Stomach (tissue), 9 donors: ENCODE data around the gene LYL1. TPM values are rescaled to one million over a fixed set of nuclear protein-coding genes. Genes with fewer than 3 reads are reported as not detected.
A peak's percentile ranks its signal among the peaks of the same experiment; 100 is the strongest.

ENCODE experiments used
- DNase-seq, 2 donors: peaks; one replicate each; pipeline versions ENCODE4 v3.0.0 to v3.0.0-alpha.2; 2013 to 2019
- H3K27ac ChIP-seq, 5 donors: fragments of 200-600 bp in 4 of 5; sonication (generic) in 4 of 5; one replicate each; pipeline ENCODE4 v1.5.1; 2013 to 2019; ENCODE audit warnings: mild to moderate bottlenecking in 1 of 5, moderate library complexity in 1 of 5
- H3K27me3 ChIP-seq, 3 donors: fragments of 200-600 bp; sonication (generic); one replicate each; pipeline ENCODE4 v1.5.1; 2017 to 2019; ENCODE audit warnings: mixed run types in 1 of 3
- H3K36me3 ChIP-seq, 4 donors: fragments of 200-600 bp; sonication (generic); 1 replicate in 3 of 4; 2 replicates in 1 of 4; pipeline ENCODE4 v1.5.1; 2016 to 2019
- H3K4me1 ChIP-seq, 4 donors: fragments of 200-600 bp; sonication (generic); one replicate each; pipeline ENCODE4 v1.5.1; 2016 to 2019
- H3K4me3 ChIP-seq, 4 donors: fragments of 200-600 bp; sonication (generic) in 3 of 4; one replicate each; pipeline ENCODE4 v1.5.1; 2016 to 2019; ENCODE audit warnings: mild to moderate bottlenecking in 1 of 4
- H3K9me3 ChIP-seq, 4 donors: fragments of 200-600 bp; sonication (generic); one replicate each; pipeline ENCODE4 v1.5.1; 2016 to 2019
- CTCF ChIP-seq, 7 experiments: fragments of 450-650 bp in 4 of 7; fragments of 200-600 bp in 3 of 7; sonication (generic) in 3 of 7; IDR thresholded peaks; one replicate each; pipeline ENCODE4 v1.5.1; 2016 to 2019; ENCODE audit warnings: antibody characterized with exemption in 7 of 7, control low read depth in 2 of 7, mild to moderate bottlenecking in 1 of 7
- EP300 ChIP-seq: sonication (generic); formaldehyde crosslinking; IDR thresholded peaks from one replicate; pipeline ENCODE4 v1.6.1; 2017; ENCODE audit warnings: antibody characterized with exemption
- POLR2A ChIP-seq, 4 donors: fragments of 450-650 bp; IDR thresholded peaks; one replicate each; pipeline ENCODE4 v1.6.1; 2016; ENCODE audit warnings: antibody characterized with exemption in 4 of 4, control low read depth in 2 of 4, mild to moderate bottlenecking in 1 of 4, moderate library complexity in 1 of 4
- POLR2AphosphoS5 ChIP-seq, 3 donors: sonication (generic); formaldehyde crosslinking; IDR thresholded peaks; one replicate each; pipeline ENCODE4 v1.6.1; 2016; ENCODE audit warnings: antibody characterized with exemption in 3 of 3
- WGBS, 5 donors: extraction: QIAGEN DNeasy Blood & Tissue Kit in 3 of 5; methylation state at CpG; one replicate each; pipeline versions ENCODE4 v1.1.5 to v1.1.7; 2013 to 2018; 5-methylcytosine and 5-hydroxymethylcytosine counted together
- intact Hi-C: fragments of 100-400 bp; cut with DNase I; formaldehyde crosslinking; loops from one replicate; pipeline ENCODE4 v1.15.1; 2023; ENCODE audit warnings: low total_unique reads
- polyA plus RNA-seq, 3 donors: library from polyadenylated mRNA; stranded (reverse); fragments of 200-250 nt; gene quantifications; one replicate each; pipeline ENCODE4 v1.2.3, GENCODE V29; 2013
- total RNA-seq, 5 donors: library from RNA; depleted of rRNA; stranded (reverse); fragments of >200 nt; gene quantifications; one replicate each; pipeline versions ENCODE4 v1.1.0 to v1.2.3, GENCODE V29; 2014 to 2016
- donor health status: healthy with polysubstance abuse.
- donor health status: Bipolar disorder and iron deficiency.
- donor health status: healthy.

Gene LYL1
- total and polyA plus RNA-seq, 8 donors, result 1.3 to 19.3 (median 5.0) TPM; not detected in 1

- intact Hi-C loops, result no loop called here
- Histone ChIP-seq H3K36me3 (peaks cover 37 to 57% (median 55%) of the 10 kb centered on the region in 4 donors), H3K9me3 (no peaks in the 10 kb centered on the region), H3K27me3 (no peaks in the 10 kb centered on the region), H3K27ac (no peak overlapping the region), H3K4me1 (peaks cover 0 to 26% (median 10%) of the 10 kb centered on the region in 4 donors), H3K4me3 (no peak overlapping the region)
- DNase-seq, result no peak
- no peak for TF ChIP-seq POLR2A (IDR thresholded peaks at IDR 0.05)
- 92 to 95% (median 95%) methylated on average over 43 to 60 of the region's 60 CpGs for WGBS, 5 donors
Observed at GRCh38 chr19:13135068-13136062, 32.7 kb upstream of the LYL1 start.

GRCh38 chr19:13134626-13135025, 32.0 kb upstream of the LYL1 start:
- Histone ChIP-seq H3K4me3 (no peak overlapping the region), H3K27me3 (no peaks in the 10 kb centered on the region), H3K27ac (no peak overlapping the region), H3K9me3 (no peaks in the 10 kb centered on the region), H3K36me3 (peaks cover 37 to 51% (median 49%) of the 10 kb centered on the region in 4 donors), H3K4me1 (peaks cover 0 to 26% (median 10%) of the 10 kb centered on the region in 4 donors)
- WGBS, 5 donors, result 83 to 96% (median 92%) methylated on average over 3 of the region's 3 CpGs
- DNase-seq, result no peak
- TF ChIP-seq EP300 (no peak), POLR2A (IDR thresholded peaks at IDR 0.05) (no peak), POLR2AphosphoS5 (IDR thresholded peaks at IDR 0.05) (no peak), CTCF (IDR thresholded peaks at IDR 0.05) (no peak)
- intact Hi-C loops, result no loop called here

DNA sequence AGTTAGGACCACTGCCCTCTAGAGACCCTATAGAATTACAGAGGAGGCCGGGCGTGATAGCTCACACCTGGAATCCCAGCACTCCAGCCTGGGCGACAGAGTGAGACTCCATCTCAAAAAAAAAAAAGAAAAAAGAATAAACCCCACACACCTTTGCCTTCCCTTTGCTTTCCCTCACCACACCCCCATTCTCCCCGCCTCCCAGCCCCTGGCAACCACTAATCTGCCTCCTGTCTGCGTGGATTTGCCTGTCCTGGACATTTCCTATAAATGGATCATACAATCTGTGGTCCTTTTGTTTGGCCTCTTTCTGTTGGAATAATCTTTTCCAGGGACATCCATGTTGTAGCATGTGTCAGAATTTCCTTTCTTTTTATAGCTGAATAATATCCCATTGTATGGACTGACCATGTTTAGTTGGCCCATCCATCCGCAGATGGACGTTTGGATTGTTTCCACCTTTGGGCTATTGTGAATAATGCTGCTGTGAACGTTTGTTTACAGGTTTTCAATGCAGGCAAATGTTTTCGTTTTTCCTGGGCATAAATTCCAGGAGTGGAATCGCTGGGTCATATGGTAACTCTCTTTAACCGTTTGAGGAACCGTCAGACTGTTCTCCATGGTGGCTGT, 30.7 kb upstream of the LYL1 start:
- Histone ChIP-seq H3K27me3 (no peaks in the 10 kb centered on the region), H3K9me3 (no peaks in the 10 kb centered on the region), H3K4me1 (peaks cover 0 to 34% (median 15%) of the 10 kb centered on the region in 4 donors), H3K27ac (peak overlapping the region in 1 of 5 donors; percentile 34), H3K4me3 (no peak overlapping the region), H3K36me3 (peaks cover 31 to 38% (median 36%) of the 10 kb centered on the region in 4 donors)
- intact Hi-C loops, result no loop called here
- 64 to 75% (median 68%) methylated on average over 12 of the region's 12 CpGs for WGBS, 5 donors
- no peak for DNase-seq
- TF ChIP-seq EP300 (no peak), POLR2AphosphoS5 (IDR thresholded peaks at IDR 0.05) (no peak), CTCF (IDR thresholded peaks at IDR 0.05) (no peak), POLR2A (IDR thresholded peaks at IDR 0.05) (no peak)

DNA sequence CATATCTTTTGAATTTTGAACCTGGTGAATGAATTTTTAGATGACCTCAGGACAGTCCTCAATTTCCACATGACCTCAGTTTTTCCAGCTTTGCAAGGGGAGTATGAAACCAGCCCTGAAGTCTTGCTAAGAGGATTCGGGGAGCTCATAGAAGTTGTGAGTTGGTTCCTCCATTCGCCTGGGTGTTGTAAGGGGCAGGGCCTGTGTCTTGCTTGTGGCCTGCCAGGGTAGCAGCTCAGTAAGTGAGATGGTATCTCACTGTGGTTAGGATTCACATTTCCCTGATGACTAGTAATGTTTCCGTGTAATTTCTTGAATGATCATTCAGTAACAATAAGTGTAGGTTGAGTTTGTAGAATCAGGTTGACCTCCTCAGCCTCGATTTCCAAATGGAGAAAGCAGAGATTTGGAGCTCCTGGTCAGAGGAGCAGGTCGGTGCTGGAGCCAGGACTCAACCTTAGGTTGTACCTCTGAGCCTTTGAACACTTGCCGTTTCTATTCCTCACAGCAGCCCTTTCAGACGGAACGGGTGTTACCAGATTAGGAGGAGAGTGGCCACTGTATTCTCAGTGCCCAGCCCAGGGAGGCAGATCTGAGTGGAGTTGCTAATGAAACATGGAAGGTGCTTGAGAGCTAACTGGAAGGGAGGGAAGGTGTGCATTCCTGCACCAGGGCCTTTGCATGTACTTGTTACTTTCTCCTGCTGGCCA, 30.0 kb upstream of the LYL1 start:
- no peak for DNase-seq
- H3K27me3 ChIP-seq, result no peaks in the 10 kb centered on the region
- H3K4me3 ChIP-seq, result no peak overlapping the region
- peaks cover 0 to 41% (median 19%) of the 10 kb centered on the region in 4 donors for H3K4me1 ChIP-seq
- WGBS, 5 donors, result 61 to 81% (median 67%) methylated on average over 8 of the region's 8 CpGs
- intact Hi-C loops, result no loop called here
- no peaks in the 10 kb centered on the region for H3K9me3 ChIP-seq
- H3K36me3 ChIP-seq, result peaks cover 24 to 31% (median 29%) of the 10 kb centered on the region in 4 donors
- H3K27ac ChIP-seq, result peak overlapping the region in 1 of 5 donors; percentile 34
- no peak for TF ChIP-seq CTCF (IDR thresholded peaks at IDR 0.05)
- no peak for TF ChIP-seq POLR2A (IDR thresholded peaks at IDR 0.05)
- no peak for TF ChIP-seq POLR2AphosphoS5 (IDR thresholded peaks at IDR 0.05)
- no peak for TF ChIP-seq EP300
